Suprapubic skin (tissue), 4 donors: ENCODE measurements around the gene SCAP. TPM values are rescaled to one million over a fixed set of nuclear protein-coding genes. Genes with fewer than 3 reads are reported as not detected.
A peak's percentile ranks its signal among the peaks of the same experiment; 100 is the strongest.

Experiments used
- DNase-seq, 2 donors: peaks; one replicate each; pipeline ENCODE4 v3.0.0-alpha.2; 2019; ENCODE audit warnings: low spot score in 2 of 2
- H3K27ac ChIP-seq: fragments of 200-600 bp; sonication (generic); one replicate; pipeline ENCODE4 v1.5.1; 2019
- H3K27me3 ChIP-seq: fragments of 200-600 bp; sonication (generic); one replicate; pipeline ENCODE4 v1.5.1; 2019
- H3K36me3 ChIP-seq: fragments of 200-600 bp; sonication (generic); one replicate; pipeline ENCODE4 v1.5.1; 2019
- H3K4me1 ChIP-seq: fragments of 200-600 bp; sonication (generic); one replicate; pipeline ENCODE4 v1.5.1; 2019
- H3K4me3 ChIP-seq: fragments of 200-600 bp; sonication (generic); one replicate; pipeline ENCODE4 v1.5.1; 2019; ENCODE audit warnings: mild to moderate bottlenecking
- H3K9me3 ChIP-seq: fragments of 200-600 bp; sonication (generic); one replicate; pipeline ENCODE4 v1.5.1; 2019
- EP300 ChIP-seq: sonication (generic); formaldehyde crosslinking; IDR thresholded peaks from one replicate; pipeline ENCODE4 v1.6.1; 2017; ENCODE audit warnings: antibody characterized with exemption
- POLR2A ChIP-seq, 2 donors: fragments of 450-650 bp; IDR thresholded peaks; one replicate each; pipeline ENCODE4 v1.6.1; 2017; ENCODE audit warnings: antibody characterized with exemption in 2 of 2, mild to moderate bottlenecking in 2 of 2, moderate library complexity in 2 of 2
- POLR2AphosphoS5 ChIP-seq, 3 donors: sonication (generic); formaldehyde crosslinking; IDR thresholded peaks; one replicate each; pipeline ENCODE4 v1.6.1; 2017; ENCODE audit warnings: antibody characterized with exemption in 3 of 3
- WGBS: methylation state at CpG from one replicate; pipeline ENCODE4 v1.1.5; 2018; 5-methylcytosine and 5-hydroxymethylcytosine counted together
- total RNA-seq, 4 donors: library from RNA; depleted of rRNA; stranded (reverse); fragments of >200 nt; gene quantifications; one replicate each; pipeline ENCODE4 v1.1.0, GENCODE V29; 2016
- TF ChIP-seq, protein P1 (sequence below), 2 donors: fragments of 200-600 bp in 1 of 2; fragments of 450-650 bp in 1 of 2; sonication (generic) in 1 of 2; IDR thresholded peaks; one replicate each; pipeline ENCODE4 v1.5.1; 2016 to 2019; ENCODE audit warnings: antibody characterized with exemption in 2 of 2, mild to moderate bottlenecking in 1 of 2, moderate library complexity in 1 of 2

Gene SCAP
- total RNA-seq, 4 donors from 2014 or later = 142 to 195 (median 151) TPM

GRCh38 chr3:47452453-47453215 lies 23.1 kb downstream of the SCAP start:
- no peak for TF ChIP-seq POLR2A (IDR thresholded peaks at IDR 0.05)
- no peak for TF ChIP-seq POLR2AphosphoS5 (IDR thresholded peaks at IDR 0.05)
- TF ChIP-seq EP300 = no peak
- TF ChIP-seq, protein P1, sequence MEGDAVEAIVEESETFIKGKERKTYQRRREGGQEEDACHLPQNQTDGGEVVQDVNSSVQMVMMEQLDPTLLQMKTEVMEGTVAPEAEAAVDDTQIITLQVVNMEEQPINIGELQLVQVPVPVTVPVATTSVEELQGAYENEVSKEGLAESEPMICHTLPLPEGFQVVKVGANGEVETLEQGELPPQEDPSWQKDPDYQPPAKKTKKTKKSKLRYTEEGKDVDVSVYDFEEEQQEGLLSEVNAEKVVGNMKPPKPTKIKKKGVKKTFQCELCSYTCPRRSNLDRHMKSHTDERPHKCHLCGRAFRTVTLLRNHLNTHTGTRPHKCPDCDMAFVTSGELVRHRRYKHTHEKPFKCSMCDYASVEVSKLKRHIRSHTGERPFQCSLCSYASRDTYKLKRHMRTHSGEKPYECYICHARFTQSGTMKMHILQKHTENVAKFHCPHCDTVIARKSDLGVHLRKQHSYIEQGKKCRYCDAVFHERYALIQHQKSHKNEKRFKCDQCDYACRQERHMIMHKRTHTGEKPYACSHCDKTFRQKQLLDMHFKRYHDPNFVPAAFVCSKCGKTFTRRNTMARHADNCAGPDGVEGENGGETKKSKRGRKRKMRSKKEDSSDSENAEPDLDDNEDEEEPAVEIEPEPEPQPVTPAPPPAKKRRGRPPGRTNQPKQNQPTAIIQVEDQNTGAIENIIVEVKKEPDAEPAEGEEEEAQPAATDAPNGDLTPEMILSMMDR (IDR thresholded peaks at IDR 0.05) = no peak
- DNase-seq = peak in 1 of 2 donors; percentile 4
- H3K9me3 ChIP-seq = no peaks in the 10 kb centered on the region
- 52% methylated on average over 4 of the region's 4 CpGs for WGBS
- peaks cover 20% of the 10 kb centered on the region for H3K4me1 ChIP-seq
- no peaks in the 10 kb centered on the region for H3K36me3 ChIP-seq
- no peaks in the 10 kb centered on the region for H3K27me3 ChIP-seq
- H3K27ac ChIP-seq = no peak overlapping the region
- H3K4me3 ChIP-seq = no peak overlapping the region

DNA sequence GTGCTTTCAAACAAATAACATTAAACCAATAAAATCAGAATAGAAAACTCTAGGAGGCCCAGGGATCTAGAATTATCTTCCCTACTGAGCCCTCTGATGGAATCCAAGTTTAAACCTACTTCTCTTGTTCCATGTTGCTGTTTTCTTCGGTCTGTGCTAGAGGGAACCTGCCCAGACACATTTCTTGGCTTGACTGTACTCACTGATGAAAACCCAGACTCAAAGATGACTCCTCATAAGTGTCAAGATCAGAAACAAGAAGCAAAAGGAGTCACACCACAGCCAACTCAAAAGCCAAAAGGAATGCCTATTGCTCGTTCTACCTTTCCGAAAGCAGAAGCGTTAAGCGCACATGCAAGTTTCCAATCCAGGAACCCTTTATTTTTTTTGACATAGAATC lies 31.6 kb downstream of the SCAP start:
- H3K9me3 ChIP-seq = no peaks in the 10 kb centered on the region
- H3K4me3 ChIP-seq = peak overlapping the region; percentile 15
- H3K27me3 ChIP-seq = no peaks in the 10 kb centered on the region
- peaks cover 18% of the 10 kb centered on the region for H3K36me3 ChIP-seq
- H3K27ac ChIP-seq = peak overlapping the region; percentile 93
- TF ChIP-seq EP300 (no peak), POLR2A (IDR thresholded peaks at IDR 0.05) (no peak), POLR2AphosphoS5 (IDR thresholded peaks at IDR 0.05) (no peak)
- TF ChIP-seq, protein P1 (IDR thresholded peaks at IDR 0.05) = no peak
- WGBS = 55% methylated on average over 5 of the region's 5 CpGs
- H3K4me1 ChIP-seq = peaks cover 34% of the 10 kb centered on the region
- DNase-seq = peak in 1 of 2 donors; percentile 11

DNA sequence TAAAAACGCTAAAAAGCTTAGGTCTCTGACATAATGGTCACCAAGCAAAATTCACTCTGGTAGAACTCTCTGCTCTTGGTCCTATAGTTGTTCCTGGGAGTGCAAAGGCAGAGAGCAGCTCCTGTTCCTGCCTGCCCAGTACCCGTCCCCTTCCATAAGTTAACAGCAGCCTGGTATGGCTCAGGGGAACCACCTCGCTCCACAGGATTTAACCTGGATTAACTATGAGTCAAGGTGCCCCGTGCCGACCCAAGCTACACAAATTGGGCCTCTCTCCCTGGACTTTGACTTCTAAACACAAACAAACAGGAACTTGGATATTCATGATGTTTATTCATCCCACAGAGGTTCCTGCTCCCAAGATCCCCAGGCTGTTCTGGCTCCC lies 32.1 kb downstream of the SCAP start:
- Histone ChIP-seq H3K27ac (peak overlapping the region; percentile 93), H3K27me3 (no peaks in the 10 kb centered on the region), H3K4me1 (peaks cover 34% of the 10 kb centered on the region), H3K9me3 (no peaks in the 10 kb centered on the region), H3K36me3 (peaks cover 21% of the 10 kb centered on the region), H3K4me3 (peak overlapping the region; percentile 16)
- DNase-seq = peak in 1 of 2 donors; percentile 63
- WGBS = 52% methylated on average over 5 of the region's 5 CpGs
- TF ChIP-seq POLR2AphosphoS5 (IDR thresholded peaks at IDR 0.05) (no peak), POLR2A (IDR thresholded peaks at IDR 0.05) (no peak), EP300 (no peak)
- TF ChIP-seq, protein P1 (IDR thresholded peaks at IDR 0.05) = no peak

DNA sequence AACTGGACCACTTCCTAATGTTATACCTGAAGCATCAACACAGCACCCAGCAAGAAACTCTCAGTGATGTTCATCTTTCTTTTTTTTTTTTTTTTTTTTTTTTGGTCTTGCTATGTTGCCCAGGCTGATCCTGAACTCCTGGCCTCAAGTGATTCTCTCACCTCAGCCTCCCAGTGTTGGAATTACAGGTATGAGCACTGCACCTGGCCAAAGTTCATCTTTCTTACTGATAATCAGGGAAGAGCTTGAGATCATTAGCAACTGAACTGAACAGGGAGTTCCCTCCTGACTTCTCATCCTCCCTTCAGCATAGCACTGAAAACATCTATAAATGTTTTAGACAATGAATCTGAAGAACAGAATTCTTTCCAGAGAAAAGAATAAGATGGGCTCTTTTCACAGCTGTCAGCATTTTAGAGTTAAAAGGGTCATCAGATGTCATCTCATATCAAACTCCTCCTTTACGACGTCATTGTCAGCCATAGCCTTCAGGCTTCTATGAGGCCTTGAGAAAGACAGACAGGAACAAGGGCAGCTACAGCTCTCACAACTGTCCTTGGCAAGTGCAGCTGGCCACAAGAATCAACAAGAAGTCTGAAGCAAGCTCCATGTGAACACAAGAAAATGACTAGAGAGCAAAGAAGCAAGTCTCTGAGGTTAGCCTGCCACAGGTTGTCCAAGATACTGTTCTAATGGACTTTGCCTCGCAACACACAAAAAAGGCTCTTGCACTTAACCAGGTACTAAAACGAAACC lies 33.8 kb downstream of the SCAP start:
- H3K27ac ChIP-seq = peak overlapping the region; percentile 93
- no peak for DNase-seq

More for the DNA sequence above, 33.8 kb downstream of the SCAP start:
- Histone ChIP-seq H3K36me3 (peaks cover 29% of the 10 kb centered on the region), H3K4me1 (peaks cover 34% of the 10 kb centered on the region), H3K4me3 (no peak overlapping the region), H3K9me3 (no peaks in the 10 kb centered on the region), H3K27me3 (no peaks in the 10 kb centered on the region)
- 66% methylated on average over 4 of the region's 4 CpGs for WGBS
- TF ChIP-seq POLR2A (IDR thresholded peaks at IDR 0.05) = no peak
- TF ChIP-seq, protein P1 (IDR thresholded peaks at IDR 0.05) = no peak
- no peak for TF ChIP-seq EP300
- TF ChIP-seq POLR2AphosphoS5 (IDR thresholded peaks at IDR 0.05) = no peak
